Measurements from ENCODE around the gene PTK7.

PTK7 gene

DNA sequence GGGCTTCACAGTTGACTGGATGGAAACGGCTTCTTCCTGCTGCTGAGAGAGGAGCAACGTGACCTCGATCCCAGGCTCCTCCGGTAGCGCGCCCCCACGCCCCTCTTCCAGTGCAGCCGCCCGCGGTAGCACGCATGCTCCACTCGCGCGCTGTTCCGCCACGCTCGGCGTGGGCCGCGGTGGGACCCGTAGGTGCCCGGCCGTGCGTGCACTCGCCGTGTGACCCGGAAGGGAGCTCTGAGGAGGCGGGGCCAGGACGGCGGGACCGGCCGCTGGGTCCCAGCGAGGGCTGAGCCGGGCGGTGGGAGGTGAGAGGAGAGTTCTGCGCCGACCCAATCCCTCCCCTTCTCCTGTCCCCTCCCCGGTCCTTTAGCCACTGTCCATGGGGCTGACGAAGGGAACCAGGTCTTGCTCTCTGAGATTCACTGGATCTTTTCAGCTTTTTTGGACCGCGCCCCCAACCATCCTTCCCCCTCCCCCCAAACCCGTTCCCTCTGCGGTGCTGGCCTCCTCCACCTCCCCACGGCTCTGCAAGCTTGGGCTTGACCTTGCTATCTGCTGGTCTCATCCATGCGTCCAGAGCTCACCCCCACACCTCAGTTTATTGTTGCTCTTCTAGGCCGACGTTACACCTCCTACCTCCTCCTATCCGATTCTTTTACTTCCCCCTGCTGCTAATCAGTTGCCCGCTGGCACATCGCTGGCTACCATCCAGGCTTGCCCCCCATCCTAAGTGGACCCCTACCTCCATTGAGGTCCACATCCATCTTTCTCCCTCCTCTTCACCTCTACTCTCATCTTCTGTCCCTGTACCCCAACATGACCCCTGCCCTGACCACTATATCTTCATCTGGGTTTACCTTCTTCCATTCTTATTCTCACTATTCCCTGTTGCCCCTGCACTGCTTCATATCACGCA, 106.1 kb downstream of the PTK7 start, which contains the start of gene CUL9:
Gene CUL9 (plus strand): TSS at position 255 of the 919 bp plus-strand sequence. CDS start 2,115 bp downstream, outside the sequence.
- peak; percentile 86 for DNase-seq

- no peak for DNase-seq
Observed at GRCh38 chr6:43183441-43183840, 107.3 kb downstream of the PTK7 start.

GRCh38 chr6:43184268-43184985, 108.3 kb downstream of the PTK7 start:
- DNase-seq = no peak

DNA sequence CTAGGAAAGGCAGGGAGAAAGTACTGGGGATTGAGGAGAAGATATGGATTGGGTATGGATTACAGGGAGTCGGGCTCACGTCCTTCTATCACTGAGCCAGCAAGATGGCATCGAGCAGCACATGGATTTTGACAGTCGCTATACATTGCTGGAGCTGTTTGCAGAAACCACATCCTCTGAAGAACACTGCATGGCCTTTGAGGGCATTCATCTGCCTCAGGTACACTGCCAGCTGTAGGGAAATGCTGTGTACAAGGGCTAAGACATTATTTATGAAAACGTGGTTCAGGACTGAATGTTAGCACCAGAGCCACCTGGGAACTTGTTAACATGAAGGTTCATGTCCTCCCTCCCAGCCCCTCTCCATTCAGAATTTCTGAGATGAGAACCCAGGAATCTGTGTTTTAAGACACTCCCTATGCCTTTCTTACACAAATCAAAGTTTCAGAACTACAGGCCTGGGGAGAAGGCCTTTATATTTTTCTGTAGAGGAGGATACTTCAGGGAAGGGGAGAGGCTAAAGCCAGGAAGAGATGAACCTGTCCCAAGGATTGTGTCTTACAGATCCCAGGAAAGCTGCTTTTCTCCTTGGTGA, 109.4 kb downstream of the PTK7 start:
- DNase-seq = no peak

DNA sequence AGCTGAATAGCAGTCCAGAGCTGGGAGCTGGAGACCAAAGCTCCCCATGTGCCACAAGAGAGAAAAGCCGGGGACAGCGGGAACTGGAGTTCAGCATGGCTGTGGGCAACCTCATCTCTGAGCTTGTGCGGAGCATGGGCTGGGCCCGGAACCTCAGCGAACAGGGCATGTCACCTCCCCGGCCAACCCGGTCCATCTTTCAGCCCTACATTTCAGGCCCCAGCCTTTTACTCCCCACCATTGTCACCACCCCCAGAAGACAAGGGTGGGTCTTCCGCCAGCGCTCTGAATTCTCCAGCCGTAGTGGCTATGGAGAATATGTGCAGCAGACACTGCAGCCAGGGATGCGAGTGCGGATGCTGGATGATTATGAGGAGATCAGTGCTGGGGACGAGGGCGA, 109.9 kb downstream of the PTK7 start:
- no peak for DNase-seq

GRCh38 chr6:43186706-43187105, 110.6 kb downstream of the PTK7 start:
- no peak for DNase-seq

DNA sequence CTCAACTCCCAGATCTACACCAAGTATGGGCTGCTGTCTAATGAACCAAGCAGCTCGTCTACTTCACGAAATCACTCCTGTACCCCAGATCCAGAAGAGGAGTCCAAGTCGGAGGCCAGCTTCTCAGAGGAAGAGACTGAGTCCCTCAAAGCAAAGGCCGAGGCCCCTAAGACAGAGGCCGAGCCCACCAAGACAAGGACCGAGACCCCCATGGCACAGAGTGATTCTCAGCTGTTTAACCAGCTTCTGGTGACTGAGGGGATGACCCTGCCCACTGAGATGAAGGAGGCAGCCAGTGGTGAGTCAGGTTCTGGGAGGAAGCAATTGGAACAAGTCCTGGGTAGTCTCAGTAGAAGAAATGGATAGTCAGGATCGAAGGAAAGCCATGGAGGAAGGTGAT, 111.7 kb downstream of the PTK7 start:
- DNase-seq = no peak

- no peak for DNase-seq
Observed at GRCh38 chr6:43188426-43188825, 112.3 kb downstream of the PTK7 start.

DNA sequence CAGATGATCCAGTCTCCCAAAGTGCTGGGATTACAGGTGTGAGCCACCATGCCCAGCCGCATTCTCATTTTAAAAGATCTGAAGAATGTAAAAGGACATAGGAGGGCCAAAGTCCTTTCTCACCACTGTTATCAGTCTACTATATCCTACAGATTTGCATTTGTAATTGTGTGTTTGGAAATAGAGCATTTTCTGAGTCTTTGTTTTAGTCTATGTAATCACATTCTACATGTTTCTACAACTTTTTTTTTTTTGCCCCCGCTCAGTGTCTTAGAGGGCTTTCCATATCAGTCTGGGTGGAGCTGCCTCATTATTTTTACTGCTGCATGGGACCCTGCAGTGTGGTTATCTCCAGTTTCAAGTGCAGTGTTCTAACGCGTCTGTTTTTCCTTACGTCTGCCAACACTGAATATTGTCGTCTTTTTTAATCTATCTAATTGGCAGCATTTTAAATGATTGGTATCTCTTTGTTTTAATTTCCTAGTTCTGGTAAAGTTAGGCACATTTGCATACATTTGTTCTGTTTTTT, 113.7 kb downstream of the PTK7 start:
- no peak for DNase-seq

- DNase-seq = no peak
Observed at GRCh38 chr6:43192911-43193310, 116.8 kb downstream of the PTK7 start.

- DNase-seq = no peak
Observed at GRCh38 chr6:43193929-43194328, 117.8 kb downstream of the PTK7 start.

DNA sequence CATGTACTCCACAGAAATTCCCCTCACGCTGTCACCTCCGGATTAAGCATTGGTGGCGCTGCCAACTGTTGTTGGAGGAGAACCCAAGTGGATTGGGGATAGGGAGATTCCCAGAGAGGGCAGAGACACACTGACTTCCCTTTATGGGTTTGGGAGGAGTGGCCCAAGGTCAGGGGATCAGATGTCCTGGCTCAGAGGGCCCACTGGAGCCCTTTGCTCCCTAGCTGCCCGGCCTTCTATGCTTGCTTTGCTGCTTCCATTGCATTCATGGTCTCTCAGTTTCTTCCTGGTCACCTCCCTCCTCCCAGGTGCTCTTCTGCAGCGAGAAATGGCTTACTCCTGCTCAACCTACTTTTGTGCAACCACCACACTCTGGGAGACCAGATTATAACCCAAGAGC, 120.2 kb downstream of the PTK7 start:
- no peak for DNase-seq

- DNase-seq = no peak
Observed at GRCh38 chr6:43199912-43200311, 123.8 kb downstream of the PTK7 start.

- no peak for DNase-seq
Observed at GRCh38 chr6:43200541-43200940, 124.4 kb downstream of the PTK7 start.

GRCh38 chr6:43202451-43202850, 126.3 kb downstream of the PTK7 start:
- DNase-seq = no peak

GRCh38 chr6:43203029-43203717, 127.1 kb downstream of the PTK7 start:
- no peak for DNase-seq

- DNase-seq = no peak
Observed at GRCh38 chr6:43203718-43204095, 127.6 kb downstream of the PTK7 start.

DNA sequence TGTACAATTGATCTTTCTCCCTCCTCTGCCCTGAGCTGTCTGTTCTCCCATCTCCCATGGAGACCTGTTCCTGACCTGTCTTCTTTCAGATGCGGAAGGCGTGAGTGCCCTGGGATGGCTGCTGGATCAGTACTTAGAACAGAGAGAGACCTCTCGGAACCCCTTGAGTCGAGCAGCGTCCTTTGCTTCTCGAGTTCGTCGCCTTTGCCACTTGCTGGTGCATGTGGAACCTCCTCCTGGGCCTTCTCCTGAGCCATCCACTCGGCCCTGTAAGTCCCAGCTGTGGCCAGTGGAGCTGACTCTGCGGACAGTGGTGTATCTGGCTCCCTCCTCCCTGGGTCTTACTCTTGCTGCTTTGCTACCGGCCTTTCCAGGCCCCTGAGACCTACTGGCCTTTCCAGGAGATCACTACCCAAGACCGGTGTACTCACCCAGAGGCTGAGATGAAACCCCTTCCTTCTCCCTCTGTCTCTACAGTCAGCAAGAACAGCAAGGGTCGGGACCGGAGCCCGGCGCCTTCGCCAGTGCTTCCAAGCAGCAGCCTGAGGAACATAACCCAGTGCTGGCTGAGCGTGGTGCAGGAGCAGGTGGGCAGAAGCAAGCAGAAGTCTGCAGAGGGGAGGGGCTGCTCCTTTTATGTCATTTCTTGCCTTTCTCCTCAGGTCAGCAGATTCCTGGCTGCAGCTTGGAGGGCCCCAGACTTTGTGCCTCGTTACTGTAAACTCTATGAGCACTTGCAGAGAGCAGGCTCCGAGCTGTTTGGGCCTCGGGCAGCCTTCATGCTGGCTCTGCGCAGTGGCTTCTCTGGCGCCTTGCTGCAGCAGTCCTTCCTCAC, 128.4 kb downstream of the PTK7 start:
- no peak for DNase-seq

DNA sequence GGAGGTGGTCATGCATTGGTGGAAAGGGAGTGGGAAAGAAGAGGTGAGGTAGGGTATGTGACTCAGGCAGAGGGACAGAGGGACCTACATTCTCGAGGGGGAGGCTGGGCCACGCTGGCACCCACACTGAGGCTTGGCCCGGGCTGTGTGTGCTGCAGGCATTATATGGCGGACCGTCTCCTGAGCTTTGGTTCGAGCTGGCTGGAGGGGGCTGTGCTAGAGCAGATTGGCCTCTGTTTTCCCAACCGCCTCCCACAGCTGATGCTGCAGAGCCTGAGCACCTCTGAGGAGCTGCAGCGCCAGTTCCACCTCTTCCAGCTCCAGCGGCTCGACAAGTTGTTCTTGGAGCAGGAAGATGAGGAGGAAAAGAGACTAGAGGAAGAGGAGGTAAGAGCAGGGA, 129.7 kb downstream of the PTK7 start:
- no peak for DNase-seq

DNA sequence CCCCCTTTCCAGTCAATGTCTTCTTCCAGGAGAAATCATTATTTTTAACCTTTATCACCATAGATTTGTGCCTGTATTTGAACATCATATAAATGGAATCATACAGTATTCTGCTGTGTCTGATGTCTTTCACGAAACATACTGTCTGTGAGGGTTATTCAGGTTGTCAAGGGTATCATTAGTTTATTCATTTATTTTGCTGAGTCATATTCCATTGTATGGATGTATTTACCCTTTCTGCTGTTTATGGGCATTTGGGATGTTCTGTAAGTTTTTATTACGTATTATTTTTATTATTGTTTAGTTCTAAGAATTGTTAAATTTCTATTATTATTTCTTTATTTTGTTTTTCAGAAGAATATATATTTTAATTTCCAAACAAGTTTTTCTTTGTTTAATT, 131.2 kb downstream of the PTK7 start:
- no peak for DNase-seq
